Body of pancreas (tissue), 4 donors: ENCODE results near the gene OR13C5. TPM values are rescaled to one million over a fixed set of nuclear protein-coding genes. Genes with fewer than 3 reads are reported as not detected.
"Not testable (repeated sequence)": the region's sequence is repeated elsewhere in the genome, so short reads cannot be mapped to it uniquely, and the experiment has no call there.

Experiments used
- ATAC-seq: fragments of 150-250 bp; one replicate; pipeline ENCODE4 v1.9.1; 2016
- DNase-seq, 4 donors: peaks; one replicate each; pipeline ENCODE4 v3.0.0-alpha.2; 2019
- H3K27ac ChIP-seq, 4 donors: fragments of 200-600 bp; sonication (generic); 1 replicate in 3 of 4; 2 replicates in 1 of 4; pipeline versions ENCODE4 v1.5.1 to v1.6.1; 2016 to 2019; ENCODE audit warnings: mild to moderate bottlenecking in 1 of 4, mixed read lengths in 1 of 4, moderate library complexity in 1 of 4
- H3K27me3 ChIP-seq, 2 donors: fragments of 200-600 bp; sonication (generic); one replicate each; pipeline ENCODE4 v1.6.0; 2016; ENCODE audit warnings: mild to moderate bottlenecking in 1 of 2
- H3K36me3 ChIP-seq, 2 donors: fragments of 200-600 bp; sonication (generic); replicated peaks in 1 of 2; 2 replicates each; pipeline ENCODE4 v1.5.1; 2016; ENCODE audit warnings: low read depth in 2 of 2; ENCODE audit not compliant: insufficient read depth in 1 of 2
- H3K4me1 ChIP-seq: fragments of 200-600 bp; sonication (generic); one replicate; pipeline ENCODE4 v1.6.0; 2016
- H3K4me3 ChIP-seq, 2 donors: fragments of 200-600 bp; sonication (generic); 1 replicate in 1 of 2; 2 replicates in 1 of 2; pipeline ENCODE4 v1.5.1; 2016 to 2019
- H3K9me3 ChIP-seq, 3 donors: fragments of 200-600 bp; sonication (generic); 1 replicate in 2 of 3; 2 replicates in 1 of 3; pipeline ENCODE4 v1.5.1; 2016
- POLR2A ChIP-seq, 3 donors: fragments of 450-650 bp; IDR thresholded peaks; one replicate each; pipeline ENCODE4 v1.6.1; 2016; ENCODE audit warnings: antibody characterized with exemption in 3 of 3, mild to moderate bottlenecking in 2 of 3
- WGBS, 2 donors: methylation state at CpG; one replicate each; pipeline ENCODE4 v1.1.5; 2017; 5-methylcytosine and 5-hydroxymethylcytosine counted together
- intact Hi-C: fragments of 100-400 bp; cut with DNase I; formaldehyde crosslinking; loops from one replicate; pipeline ENCODE4 v1.15.1; 2023
- total RNA-seq, 2 donors: library from RNA; depleted of rRNA; stranded (reverse); fragments of >200 nt; gene quantifications; one replicate each; pipeline ENCODE4 v1.1.0, GENCODE V29; 2016
- TF ChIP-seq, protein P1 (sequence below), 7 experiments: fragments of 450-650 bp in 4 of 7; fragments of 200-600 bp in 3 of 7; sonication (generic) in 3 of 7; IDR thresholded peaks; one replicate each; pipeline ENCODE4 v1.5.1; 2016 to 2019; ENCODE audit warnings: antibody characterized with exemption in 7 of 7

OR13C5 gene
- total RNA-seq, 2 donors from 2014 or later: not detected

GRCh38 chr9:104611213-104611612, 12.0 kb upstream of the OR13C5 start:
- Histone ChIP-seq H3K4me1 (no peaks in the 10 kb centered on the region), H3K36me3 (no peaks in the 10 kb centered on the region), H3K27ac (no peak overlapping the region), H3K9me3 (no peaks in the 10 kb centered on the region), H3K4me3 (no peak overlapping the region), H3K27me3 (no peaks in the 10 kb centered on the region)
- no peak for ATAC-seq
- 60 to 63% methylated on average over 2 of the region's 2 CpGs for WGBS, 2 donors
- DNase-seq: no peak
- intact Hi-C loops: no loop called here
- TF ChIP-seq, protein P1, sequence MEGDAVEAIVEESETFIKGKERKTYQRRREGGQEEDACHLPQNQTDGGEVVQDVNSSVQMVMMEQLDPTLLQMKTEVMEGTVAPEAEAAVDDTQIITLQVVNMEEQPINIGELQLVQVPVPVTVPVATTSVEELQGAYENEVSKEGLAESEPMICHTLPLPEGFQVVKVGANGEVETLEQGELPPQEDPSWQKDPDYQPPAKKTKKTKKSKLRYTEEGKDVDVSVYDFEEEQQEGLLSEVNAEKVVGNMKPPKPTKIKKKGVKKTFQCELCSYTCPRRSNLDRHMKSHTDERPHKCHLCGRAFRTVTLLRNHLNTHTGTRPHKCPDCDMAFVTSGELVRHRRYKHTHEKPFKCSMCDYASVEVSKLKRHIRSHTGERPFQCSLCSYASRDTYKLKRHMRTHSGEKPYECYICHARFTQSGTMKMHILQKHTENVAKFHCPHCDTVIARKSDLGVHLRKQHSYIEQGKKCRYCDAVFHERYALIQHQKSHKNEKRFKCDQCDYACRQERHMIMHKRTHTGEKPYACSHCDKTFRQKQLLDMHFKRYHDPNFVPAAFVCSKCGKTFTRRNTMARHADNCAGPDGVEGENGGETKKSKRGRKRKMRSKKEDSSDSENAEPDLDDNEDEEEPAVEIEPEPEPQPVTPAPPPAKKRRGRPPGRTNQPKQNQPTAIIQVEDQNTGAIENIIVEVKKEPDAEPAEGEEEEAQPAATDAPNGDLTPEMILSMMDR (IDR thresholded peaks at IDR 0.05): no peak
- no peak for TF ChIP-seq POLR2A (IDR thresholded peaks at IDR 0.05)

DNA sequence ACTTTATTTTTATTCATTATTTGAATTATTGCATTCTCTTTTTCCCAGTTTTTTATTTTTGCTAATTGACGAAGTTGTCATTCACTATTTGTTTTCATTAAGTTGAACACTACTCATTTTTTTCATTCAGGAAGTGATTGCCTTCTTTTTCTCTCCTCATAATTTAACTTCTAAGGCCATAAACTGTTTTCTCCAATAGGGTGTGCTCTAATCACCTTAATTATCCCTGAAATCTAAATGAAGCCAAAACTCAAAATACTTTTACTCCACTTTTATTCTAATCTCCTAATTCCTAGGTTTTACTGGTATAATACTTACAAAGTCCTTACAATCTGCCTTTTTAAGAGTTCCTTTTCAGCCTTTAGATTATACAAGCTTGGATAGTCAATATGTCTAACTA, 9.1 kb upstream of the OR13C5 start:
- Histone ChIP-seq H3K9me3 (no peaks in the 10 kb centered on the region), H3K36me3 (no peaks in the 10 kb centered on the region), H3K27ac (no peak overlapping the region), H3K4me1 (no peaks in the 10 kb centered on the region), H3K27me3 (no peaks in the 10 kb centered on the region), H3K4me3 (no peak overlapping the region)
- no peak for ATAC-seq
- DNase-seq: no peak
- TF ChIP-seq, protein P1 (IDR thresholded peaks at IDR 0.05): no peak
- TF ChIP-seq POLR2A (IDR thresholded peaks at IDR 0.05): no peak
- 17 to 38% methylated on average over 1 of the region's 1 CpG for WGBS, 2 donors
- intact Hi-C loops: no loop called here

DNA sequence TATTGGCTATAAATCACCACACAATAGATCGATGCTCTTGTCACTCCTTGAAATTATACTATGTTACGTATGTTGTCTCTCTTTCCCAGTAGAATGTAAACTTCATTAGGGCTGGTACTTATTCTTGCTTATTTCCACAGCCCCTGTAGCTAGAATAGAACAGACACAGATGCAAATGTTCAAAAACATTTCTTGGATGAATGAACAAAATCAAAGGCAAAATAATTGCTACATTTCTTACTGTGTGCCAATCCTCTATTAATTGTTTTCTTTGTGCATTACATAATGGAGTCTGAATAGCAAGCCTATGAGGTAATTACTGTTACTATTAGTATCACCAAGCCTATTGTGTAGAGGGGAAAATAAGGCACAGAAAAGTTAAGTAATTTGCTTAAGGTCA, 6.9 kb upstream of the OR13C5 start:
- no peaks in the 10 kb centered on the region for H3K27me3 ChIP-seq
- TF ChIP-seq POLR2A (IDR thresholded peaks at IDR 0.05): no peak
- TF ChIP-seq, protein P1 (IDR thresholded peaks at IDR 0.05): no peak
- DNase-seq: no peak
- H3K27ac ChIP-seq: no peak overlapping the region
- ATAC-seq: no peak
- intact Hi-C loops: no loop called here
- H3K36me3 ChIP-seq: no peaks in the 10 kb centered on the region
- no peak overlapping the region for H3K4me3 ChIP-seq
- WGBS, 2 donors: 76 to 81% methylated on average over 2 of the region's 2 CpGs
- no peaks in the 10 kb centered on the region for H3K4me1 ChIP-seq
- H3K9me3 ChIP-seq: no peaks in the 10 kb centered on the region

DNA sequence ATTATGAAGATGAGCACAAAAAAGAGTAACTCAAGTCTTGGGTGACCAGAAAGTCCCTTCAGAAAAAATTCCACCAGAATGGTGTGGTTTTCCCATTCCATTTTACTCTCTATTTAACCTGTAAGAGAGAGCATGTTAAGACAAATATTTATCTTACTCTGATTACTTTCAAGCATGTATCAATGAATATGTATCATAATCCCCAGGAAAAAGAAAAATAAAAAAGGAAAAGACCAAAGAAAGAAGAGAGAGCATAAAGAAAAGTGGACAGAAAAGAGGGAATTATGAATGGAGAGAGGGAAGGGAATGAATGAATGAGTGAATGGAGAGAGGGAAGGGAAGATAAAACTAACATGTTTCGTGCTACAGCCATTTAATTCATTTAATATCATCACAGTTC, 6.3 kb upstream of the OR13C5 start, which contains the start of gene OR13C2:
OR13C2 (minus strand) TSS at position 101 of the 400 bp plus-strand sequence; CDS start at position 101, 0 bp downstream.
- H3K4me1 ChIP-seq, H3K27me3 ChIP-seq, ATAC-seq, H3K9me3 ChIP-seq, H3K36me3 ChIP-seq, H3K4me3 ChIP-seq, H3K27ac ChIP-seq, DNase-seq, intact Hi-C loops: not testable (repeated sequence)
- WGBS, 2 donors: 66 to 71% methylated on average over 1 of the region's 1 CpG

GRCh38 chr9:104604801-104605200, 5.6 kb upstream of the OR13C5 start:
- H3K4me3 ChIP-seq: no peak overlapping the region
- no peak for TF ChIP-seq POLR2A (IDR thresholded peaks at IDR 0.05)
- TF ChIP-seq, protein P1 (IDR thresholded peaks at IDR 0.05): no peak
- WGBS, 2 donors: 62 to 73% methylated on average over 3 of the region's 3 CpGs
- H3K9me3 ChIP-seq: no peaks in the 10 kb centered on the region
- no peaks in the 10 kb centered on the region for H3K36me3 ChIP-seq
- no peaks in the 10 kb centered on the region for H3K4me1 ChIP-seq
- intact Hi-C loops: no loop called here
- H3K27me3 ChIP-seq: no peaks in the 10 kb centered on the region
- H3K27ac ChIP-seq: no peak overlapping the region
- DNase-seq (no peak), ATAC-seq (no peak)

- intact Hi-C loops, H3K27me3 ChIP-seq, H3K4me1 ChIP-seq, H3K27ac ChIP-seq, DNase-seq, H3K9me3 ChIP-seq, H3K4me3 ChIP-seq, ATAC-seq, H3K36me3 ChIP-seq: not testable (repeated sequence)
- WGBS, 2 donors: 48 to 70% methylated on average over 1 to 3 of the region's 3 CpGs
Measured at GRCh38 chr9:104598749-104599148, 464 bp downstream of the OR13C5 start.
